Common myeloid progenitor, CD34-positive (primary cell): Measurements from ENCODE around the gene QPCT.

Experiments
- CTCF ChIA-PET: fragments of 350-600 bp; sonication (Branson Sonifier 250); formaldehyde crosslinking; loops from one replicate; lab custom pipeline; 2021; ENCODE audit warnings: antibody characterized with exemption; lab: Charles Lee
- POLR2A ChIA-PET: fragments of 350-600 bp; sonication (Branson Sonifier 250); formaldehyde crosslinking; loops from one replicate; lab custom pipeline; 2021; ENCODE audit warnings: antibody characterized with exemption; lab: Charles Lee
- DNase-seq, 3 donors: peaks; one replicate each; pipeline versions ENCODE4 v3.0.0 to v3.0.0-alpha.2; 2013
- H3K27ac ChIP-seq, 2 experiments: 1 replicate in 1 of 2; 2 replicates in 1 of 2; pipeline ENCODE4 v1.7.0; 2013; ENCODE audit warnings: inconsistent platforms in 2 of 2, low read length in 2 of 2, mild to moderate bottlenecking in 2 of 2, low read depth in 1 of 2, moderate library complexity in 1 of 2; ENCODE audit not compliant: severe bottlenecking in 2 of 2, insufficient read depth in 1 of 2, poor library complexity in 1 of 2
- H3K27me3 ChIP-seq, 5 experiments: replicated peaks in 2 of 5; 1 replicate in 3 of 5; 2 replicates in 2 of 5; pipeline versions ENCODE4 v1.6.1 to v1.7.0; 2013; ENCODE audit warnings: low read length in 4 of 5, mild to moderate bottlenecking in 2 of 5, moderate library complexity in 2 of 5, inconsistent platforms in 1 of 5; ENCODE audit not compliant: insufficient read depth in 5 of 5, control insufficient read depth in 4 of 5
- H3K36me3 ChIP-seq, 4 experiments: 1 replicate in 2 of 4; 2 replicates in 2 of 4; pipeline versions ENCODE4 v1.6.1 to v1.7.0; 2013; ENCODE audit warnings: low read length in 3 of 4, control low read depth in 1 of 4, mild to moderate bottlenecking in 1 of 4; ENCODE audit not compliant: control insufficient read depth in 4 of 4, insufficient read depth in 4 of 4
- H3K4me1 ChIP-seq, 4 experiments: 1 replicate in 3 of 4; 2 replicates in 1 of 4; pipeline versions ENCODE4 v1.6.1 to v1.7.1; 2013; ENCODE audit warnings: low read length in 3 of 4, mild to moderate bottlenecking in 3 of 4, control low read depth in 1 of 4, inconsistent platforms in 1 of 4, moderate library complexity in 1 of 4; ENCODE audit not compliant: control insufficient read depth in 4 of 4, insufficient read depth in 4 of 4; ENCODE audit errors: control extremely low read depth in 1 of 4
- H3K4me3 ChIP-seq, 7 experiments: 1 replicate in 4 of 7; 2 replicates in 3 of 7; pipeline versions ENCODE4 v1.5.1 to v1.7.0; 2013; ENCODE audit warnings: mild to moderate bottlenecking in 7 of 7, low read length in 6 of 7, moderate library complexity in 6 of 7, inconsistent platforms in 2 of 7, low read depth in 2 of 7, control low read depth in 1 of 7; ENCODE audit not compliant: insufficient read depth in 4 of 7, control insufficient read depth in 1 of 7; ENCODE audit errors: extremely low read depth in 1 of 7
- H3K9me3 ChIP-seq, 5 experiments: 1 replicate in 4 of 5; 2 replicates in 1 of 5; pipeline versions ENCODE4 v1.6.1 to v1.7.1; 2013; ENCODE audit warnings: low read length in 4 of 5, mild to moderate bottlenecking in 2 of 5, inconsistent platforms in 1 of 5, low read depth in 1 of 5, moderate library complexity in 1 of 5; ENCODE audit not compliant: control insufficient read depth in 4 of 5, insufficient read depth in 2 of 5; ENCODE audit errors: control extremely low read depth in 1 of 5
- WGBS: methylation state at CpG from one replicate; pipeline ENCODE4 v1.1.5; 2013; ENCODE audit not compliant: insufficient coverage; 5-methylcytosine and 5-hydroxymethylcytosine counted together

The QPCT gene

GRCh38 chr2:37318401-37318800, 26.0 kb upstream of the QPCT start:
- Histone ChIP-seq H3K27ac (no peak overlapping the region), H3K36me3 (peaks cover 0 to 16% (median 3%) of the 10 kb centered on the region in 4 experiments), H3K27me3 (no peaks in the 10 kb centered on the region), H3K9me3 (no peaks in the 10 kb centered on the region), H3K4me3 (no peak overlapping the region), H3K4me1 (peaks cover 8 to 26% (median 19%) of the 10 kb centered on the region in 4 experiments)
- no peak for DNase-seq
- WGBS = 83% methylated on average over 2 of the region's 5 CpGs
- POLR2A ChIA-PET = no interaction called here
- CTCF ChIA-PET = interaction anchor here (0.8 to 1.5 kb wide), 4 partner anchors 12 to 239 kb away, joined by 3 to 5 read pairs (median 3); no protein-coding TSS in a partner anchor

- ChIA-PET CTCF (interaction anchor here (1.4 to 2.4 kb wide), 2 partner anchors 16 to 530 kb away, joined by 3 to 6 read pairs; no protein-coding TSS in a partner anchor), POLR2A (interaction anchor here (0.5 kb wide), 1 partner anchor 35 kb away, joined by 3 read pairs; no protein-coding TSS in a partner anchor)
- H3K4me3 ChIP-seq = no peak overlapping the region
Observed at GRCh38 chr2:37319754-37320609, 24.4 kb upstream of the QPCT start.

GRCh38 chr2:37321029-37321682, 23.3 kb upstream of the QPCT start:
- H3K9me3 ChIP-seq = no peaks in the 10 kb centered on the region
- H3K27me3 ChIP-seq = no peaks in the 10 kb centered on the region
- H3K27ac ChIP-seq = no peak overlapping the region
- CTCF ChIA-PET = interaction anchor here (1.0 to 2.4 kb wide), 7 partner anchors 11 to 75 kb away, joined by 3 to 6 read pairs (median 4); no protein-coding TSS in a partner anchor
- POLR2A ChIA-PET = interaction anchor here (1.0 kb wide), 1 partner anchor 9 kb away, joined by 3 read pairs; no protein-coding TSS in a partner anchor
- peaks cover 0 to 12% (median under 1%) of the 10 kb centered on the region in 4 experiments for H3K36me3 ChIP-seq
- no peak for DNase-seq
- H3K4me1 ChIP-seq = peaks cover 8 to 43% (median 28%) of the 10 kb centered on the region in 4 experiments
- no peak overlapping the region for H3K4me3 ChIP-seq
- WGBS = 80% methylated on average over 1 of the region's 4 CpGs

More at GRCh38 chr2:37319754-37320609, 24.4 kb upstream of the QPCT start:
- Histone ChIP-seq H3K27ac (no peak overlapping the region), H3K36me3 (peaks cover 0 to 16% (median 3%) of the 10 kb centered on the region in 4 experiments), H3K9me3 (no peaks in the 10 kb centered on the region), H3K4me1 (peaks cover 8 to 34% (median 25%) of the 10 kb centered on the region in 4 experiments), H3K27me3 (no peaks in the 10 kb centered on the region)
- DNase-seq = no peak
- WGBS = 98% methylated on average over 8 of the region's 12 CpGs

GRCh38 chr2:37322368-37322767, 22.1 kb upstream of the QPCT start:
- H3K27me3 ChIP-seq = no peaks in the 10 kb centered on the region
- peaks cover 0 to 7% (median 0%) of the 10 kb centered on the region in 4 experiments for H3K36me3 ChIP-seq
- peaks cover 8 to 43% (median 28%) of the 10 kb centered on the region in 4 experiments for H3K4me1 ChIP-seq
- H3K4me3 ChIP-seq = peak overlapping the region in 2 of 7 experiments; percentile 39 to 94
- no peak overlapping the region for H3K27ac ChIP-seq
- CTCF ChIA-PET = interaction anchor here (0.9 to 1.6 kb wide), 4 partner anchors 21 to 45 kb away, joined by 3 to 4 read pairs (median 3); partner anchors contain the start of gene QPCT
- DNase-seq = peak in 1 of 3 donors; percentile 29
- POLR2A ChIA-PET = interaction anchor here (0.9 kb wide), 1 partner anchor 27 kb away, joined by 3 read pairs; no protein-coding TSS in a partner anchor
- H3K9me3 ChIP-seq = no peaks in the 10 kb centered on the region

- H3K27me3 ChIP-seq = no peaks in the 10 kb centered on the region
- 9% methylated on average over 8 of the region's 13 CpGs for WGBS
- peak overlapping the region; percentile 72 to 94 (median 92) for H3K4me3 ChIP-seq
- H3K9me3 ChIP-seq = no peaks in the 10 kb centered on the region
- peaks cover 8 to 41% (median 28%) of the 10 kb centered on the region in 4 experiments for H3K4me1 ChIP-seq
- POLR2A ChIA-PET = interaction anchor here (0.9 kb wide), 2 partner anchors 11 to 26 kb away, joined by 3 to 5 read pairs; no protein-coding TSS in a partner anchor
- H3K36me3 ChIP-seq = peaks cover 0 to 4% (median 0%) of the 10 kb centered on the region in 4 experiments
- peak overlapping the region in 1 of 2 experiments; percentile 83 for H3K27ac ChIP-seq
- no peak for DNase-seq
- CTCF ChIA-PET = interaction anchor here (0.9 to 4.3 kb wide), 6 partner anchors 16 to 66 kb away, joined by 3 to 12 read pairs (median 4); partner anchors contain the start of gene QPCT
Observed at GRCh38 chr2:37323176-37323780, 21.2 kb upstream of the QPCT start.

GRCh38 chr2:37323781-37324535, 20.5 kb upstream of the QPCT start:
- H3K27ac ChIP-seq = peak overlapping the region; percentile 58 to 83
- H3K4me3 ChIP-seq = peak overlapping the region; percentile 72 to 94 (median 92)
- H3K27me3 ChIP-seq = no peaks in the 10 kb centered on the region
- 0% methylated on average over 28 of the region's 61 CpGs for WGBS
- H3K9me3 ChIP-seq = no peaks in the 10 kb centered on the region
- peaks cover 8 to 39% (median 28%) of the 10 kb centered on the region in 4 experiments for H3K4me1 ChIP-seq
- ChIA-PET CTCF (interaction anchor here (1.2 to 4.3 kb wide), 5 partner anchors 11 to 66 kb away, joined by 3 to 12 read pairs (median 6); no protein-coding TSS in a partner anchor), POLR2A (interaction anchor here (0.9 to 2.0 kb wide), 2 partner anchors 12 to 20 kb away, joined by 5 to 10 read pairs; partner anchors contain the start of gene QPCT)
- DNase-seq = peak in 2 of 3 donors; percentile 54 to 66
- H3K36me3 ChIP-seq = no peaks in the 10 kb centered on the region
